GM18507 (cell line): ENCODE measurements around the gene PHAF1.

Source experiments
- DNase-seq: peaks from one replicate; pipeline ENCODE4 v3.0.0; 2011; ENCODE audit warnings: low read depth; ENCODE audit not compliant: insufficient read length; ENCODE audit errors: extremely low spot score
- FAIRE-seq: peaks from 2 replicates; lab custom pipeline; 2011; peaks lifted over from hg19 to GRCh38; lab: Jason Lieb, UNC

The PHAF1 gene

GRCh38 chr16:67173323-67173722, 63.6 kb downstream of the PHAF1 start:
- DNase-seq (no peak), FAIRE-seq (no peak)

GRCh38 chr16:67173808-67174705, 64.3 kb downstream of the PHAF1 start:
- DNase-seq = no peak
- peak; percentile 67 for FAIRE-seq

- no peak for DNase-seq
These were observed 65.0 kb downstream of the PHAF1 start for GRCh38 chr16:67174706-67175231.

GRCh38 chr16:67176662-67177061, 66.9 kb downstream of the PHAF1 start:
- no peak for DNase-seq
- FAIRE-seq = no peak

More at GRCh38 chr16:67174706-67175231, 65.0 kb downstream of the PHAF1 start:
- no peak for FAIRE-seq

- FAIRE-seq (no peak), DNase-seq (no peak)
These were observed 68.3 kb downstream of the PHAF1 start for GRCh38 chr16:67177743-67178699.

- DNase-seq (no peak), FAIRE-seq (no peak)
These were observed 69.8 kb downstream of the PHAF1 start for GRCh38 chr16:67179421-67180080.

GRCh38 chr16:67180166-67180565, 70.4 kb downstream of the PHAF1 start:
- DNase-seq = no peak
- FAIRE-seq = no peak

GRCh38 chr16:67181346-67181745, 71.6 kb downstream of the PHAF1 start:
- no peak for FAIRE-seq
- no peak for DNase-seq

GRCh38 chr16:67182288-67182687, 72.5 kb downstream of the PHAF1 start:
- DNase-seq (no peak), FAIRE-seq (no peak)

GRCh38 chr16:67183284-67183626, 73.5 kb downstream of the PHAF1 start:
- no peak for DNase-seq
- no peak for FAIRE-seq

- DNase-seq = peak; percentile 99
- peak; percentile 99 for FAIRE-seq
These were observed 74.1 kb downstream of the PHAF1 start, which contains the start of gene MATCAP1 for GRCh38 chr16:67183627-67184452. TSS of gene MATCAP1 (minus strand) at chr16:67183963. CDS start at chr16:67180610, 3,353 bp downstream.

- DNase-seq (no peak), FAIRE-seq (no peak)
These were observed 74.8 kb downstream of the PHAF1 start for GRCh38 chr16:67184453-67184994.

- no peak for DNase-seq
- FAIRE-seq = peak; percentile 89
These were observed 75.4 kb downstream of the PHAF1 start for GRCh38 chr16:67184995-67185650.

GRCh38 chr16:67185651-67186134, 76.0 kb downstream of the PHAF1 start:
- FAIRE-seq = no peak
- DNase-seq = no peak

GRCh38 chr16:67186550-67186950, 76.8 kb downstream of the PHAF1 start:
- FAIRE-seq = no peak
- DNase-seq = no peak

GRCh38 chr16:67187175-67187890, 77.6 kb downstream of the PHAF1 start:
- DNase-seq (no peak), FAIRE-seq (no peak)

GRCh38 chr16:67188323-67188722, 78.6 kb downstream of the PHAF1 start:
- DNase-seq = no peak
- FAIRE-seq = no peak
